ENCODE measurements around the gene UGT1A3.

The UGT1A3 gene

DNA sequence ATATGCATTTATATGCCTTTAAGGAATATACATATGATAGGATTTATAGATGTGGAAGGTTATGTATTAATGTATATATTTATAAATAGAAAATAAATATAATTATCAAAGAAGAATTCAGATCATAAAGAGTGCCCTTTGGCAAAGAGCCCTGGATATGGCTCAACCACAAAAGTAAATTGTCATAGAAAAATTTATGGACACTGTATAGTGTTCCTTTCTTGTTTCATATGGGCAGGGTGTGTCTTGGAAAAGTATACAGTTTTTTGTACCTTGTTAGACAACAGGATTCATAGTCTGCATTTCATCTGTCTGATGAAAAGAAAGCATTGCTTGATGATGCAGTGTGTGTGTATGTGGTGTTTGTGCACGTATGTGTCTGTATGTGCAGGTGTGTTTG is 44.2 kb upstream of the UGT1A3 start:
- TF ChIP-seq FOXP2 (optimal IDR thresholded peaks at IDR 0.05; ENCODE audit: borderline replicate concordance, extremely low read depth, extremely low read length, insufficient read depth) (no peak), SIN3A (IDR thresholded peaks at IDR 0.05; ENCODE audit: borderline replicate concordance, insufficient read depth, low read length) (no peak), TAF1 (IDR thresholded peaks at IDR 0.05; ENCODE audit: borderline replicate concordance, insufficient read depth, low read length) (no peak), POLR2AphosphoS5 (IDR thresholded peaks at IDR 0.05; ENCODE audit: low read depth, low read length) (no peak), REST (IDR thresholded peaks at IDR 0.05; ENCODE audit: insufficient read depth in 1 of 2, low read depth in 2 of 2, low read length in 2 of 2) (no peak)

DNA sequence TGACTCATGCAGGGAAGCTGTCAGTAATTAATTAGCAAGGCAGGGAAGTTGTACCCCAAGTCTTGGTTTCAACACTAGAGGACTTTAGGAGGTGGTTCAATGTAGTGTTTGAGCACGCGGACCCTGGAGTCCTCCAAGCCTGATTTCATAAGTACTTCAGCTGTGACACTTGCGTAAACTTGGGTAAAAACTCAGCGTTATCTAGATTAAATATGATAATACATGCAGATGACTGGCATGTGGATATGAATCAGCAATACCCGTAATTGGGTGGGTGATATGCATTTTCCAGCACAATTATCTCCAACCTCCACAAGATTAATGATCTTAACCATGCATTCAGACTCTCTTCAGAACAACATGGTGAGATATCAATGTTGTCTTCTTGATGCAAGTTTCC is 41.9 kb upstream of the UGT1A3 start:
- TF ChIP-seq POLR2AphosphoS5 (IDR thresholded peaks at IDR 0.05; ENCODE audit: low read depth, low read length) (no peak), TAF1 (IDR thresholded peaks at IDR 0.05; ENCODE audit: borderline replicate concordance, insufficient read depth, low read length) (no peak), REST (IDR thresholded peaks at IDR 0.05; ENCODE audit: insufficient read depth in 1 of 2, low read depth in 2 of 2, low read length in 2 of 2) (no peak)

GRCh38 chr2:233688341-233688740 is 40.5 kb upstream of the UGT1A3 start:
- no peak for TF ChIP-seq FOXP2 (optimal IDR thresholded peaks at IDR 0.05; ENCODE audit: borderline replicate concordance, extremely low read depth, extremely low read length, insufficient read depth)
- no peak for TF ChIP-seq SIN3A (IDR thresholded peaks at IDR 0.05; ENCODE audit: borderline replicate concordance, insufficient read depth, low read length)
- no peak for TF ChIP-seq REST (IDR thresholded peaks at IDR 0.05; ENCODE audit: insufficient read depth in 1 of 2, low read depth in 2 of 2, low read length in 2 of 2)
- TF ChIP-seq POLR2AphosphoS5 (IDR thresholded peaks at IDR 0.05; ENCODE audit: low read depth, low read length): no peak
- no peak for TF ChIP-seq TAF1 (IDR thresholded peaks at IDR 0.05; ENCODE audit: borderline replicate concordance, insufficient read depth, low read length)

DNA sequence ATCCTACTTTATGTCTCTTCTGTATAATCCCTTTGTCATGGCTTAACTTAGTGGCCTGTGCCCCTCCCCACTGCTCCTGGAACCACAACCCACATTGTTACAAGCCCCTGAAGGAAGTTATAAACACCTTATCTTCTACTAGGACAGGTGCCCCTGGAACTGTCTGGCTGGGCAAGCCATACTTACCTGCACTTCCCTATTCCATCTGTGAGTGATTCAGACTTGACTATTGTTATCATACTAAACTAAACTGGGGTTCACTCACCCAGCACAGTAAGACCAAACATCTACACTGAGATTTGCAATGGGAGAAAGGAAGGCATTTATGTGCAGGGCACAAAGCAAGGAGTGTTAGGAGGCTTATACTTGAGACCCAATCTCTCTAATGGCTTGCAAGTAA is 39.8 kb upstream of the UGT1A3 start:
- TF ChIP-seq POLR2AphosphoS5 (IDR thresholded peaks at IDR 0.05; ENCODE audit: low read depth, low read length) (no peak), REST (IDR thresholded peaks at IDR 0.05; ENCODE audit: insufficient read depth in 1 of 2, low read depth in 2 of 2, low read length in 2 of 2) (no peak), TAF1 (IDR thresholded peaks at IDR 0.05; ENCODE audit: borderline replicate concordance, insufficient read depth, low read length) (no peak), SIN3A (IDR thresholded peaks at IDR 0.05; ENCODE audit: borderline replicate concordance, insufficient read depth, low read length) (no peak), FOXP2 (optimal IDR thresholded peaks at IDR 0.05; ENCODE audit: borderline replicate concordance, extremely low read depth, extremely low read length, insufficient read depth) (no peak)

- TF ChIP-seq TAF1 (IDR thresholded peaks at IDR 0.05; ENCODE audit: borderline replicate concordance, insufficient read depth, low read length) (no peak), REST (IDR thresholded peaks at IDR 0.05; ENCODE audit: insufficient read depth in 1 of 2, low read depth in 2 of 2, low read length in 2 of 2) (no peak), POLR2AphosphoS5 (IDR thresholded peaks at IDR 0.05; ENCODE audit: low read depth, low read length) (no peak), FOXP2 (optimal IDR thresholded peaks at IDR 0.05; ENCODE audit: borderline replicate concordance, extremely low read depth, extremely low read length, insufficient read depth) (no peak), SIN3A (IDR thresholded peaks at IDR 0.05; ENCODE audit: borderline replicate concordance, insufficient read depth, low read length) (no peak)
Measured at GRCh38 chr2:233689501-233689900, 39.3 kb upstream of the UGT1A3 start.
